CD4-positive, CD25-positive, alpha-beta regulatory T cell (primary cell): ENCODE results near the gene PYCARD. TPM values are rescaled to one million over a fixed set of nuclear protein-coding genes. Genes with fewer than 3 reads are reported as not detected.

ENCODE experiments used
- ATAC-seq, 2 donors: fragments of 150-1000 bp; cut with Tn5 transposase; one replicate each; pipeline ENCODE4 v1.10.0; 2021; ENCODE audit warnings: low read depth in 2 of 2, moderate number of reproducible peaks in 2 of 2, moderate library complexity in 1 of 2
- DNase-seq, 3 donors: peaks; one replicate each; pipeline versions ENCODE4 v3.0.0 to v3.0.0-alpha.2; 2012 to 2022; ENCODE audit warnings: mixed read lengths in 1 of 3
- H3K27ac ChIP-seq: one replicate; pipeline ENCODE4 v1.7.0; 2013; ENCODE audit warnings: mild to moderate bottlenecking, low read length; ENCODE audit not compliant: insufficient read depth, poor library complexity, severe bottlenecking
- H3K27me3 ChIP-seq: one replicate; pipeline ENCODE4 v1.7.0; 2013; ENCODE audit warnings: low read length; ENCODE audit not compliant: control insufficient read depth, insufficient read depth
- H3K36me3 ChIP-seq: one replicate; pipeline ENCODE4 v1.7.0; 2013; ENCODE audit warnings: mild to moderate bottlenecking, low read length, moderate library complexity; ENCODE audit not compliant: control insufficient read depth, insufficient read depth
- H3K4me1 ChIP-seq: 2 replicates; pipeline ENCODE4 v1.7.0; 2013; ENCODE audit warnings: mild to moderate bottlenecking, low read length; ENCODE audit not compliant: insufficient read depth, control insufficient read depth, poor library complexity, severe bottlenecking
- H3K4me3 ChIP-seq: one replicate; pipeline ENCODE4 v1.7.0; 2013; ENCODE audit warnings: low read depth, mild to moderate bottlenecking, low read length, moderate library complexity
- H3K9me3 ChIP-seq, 2 experiments: 1 replicate in 1 of 2; 2 replicates in 1 of 2; pipeline ENCODE4 v1.7.0; 2013; ENCODE audit warnings: low read length in 2 of 2, mild to moderate bottlenecking in 1 of 2, moderate library complexity in 1 of 2; ENCODE audit not compliant: control insufficient read depth in 2 of 2
- H3K27ac Mint-ChIP-seq, 3 donors: one replicate each; pipeline ENCODE4 v1.8.0; 2020 to 2022; ENCODE audit warnings: mild to moderate bottlenecking in 3 of 3, mixed read lengths in 3 of 3, moderate library complexity in 2 of 3
- H3K27me3 Mint-ChIP-seq: one replicate; pipeline ENCODE4 v1.8.0; 2022; ENCODE audit warnings: mild to moderate bottlenecking, mixed read lengths
- H3K36me3 Mint-ChIP-seq: one replicate; pipeline ENCODE4 v1.8.0; 2020; ENCODE audit warnings: mixed read lengths
- H3K4me1 Mint-ChIP-seq, 4 donors: one replicate each; pipeline ENCODE4 v1.8.0; 2020 to 2022; ENCODE audit warnings: mixed read lengths in 4 of 4, mild to moderate bottlenecking in 1 of 4
- H3K4me3 Mint-ChIP-seq, 4 donors: one replicate each; pipeline ENCODE4 v1.8.0; 2020 to 2022; ENCODE audit warnings: mild to moderate bottlenecking in 4 of 4, mixed read lengths in 4 of 4, moderate library complexity in 3 of 4
- H3K9me3 Mint-ChIP-seq, 7 donors: one replicate each; pipeline ENCODE4 v1.8.0; 2020 to 2022; ENCODE audit warnings: mixed read lengths in 7 of 7, mild to moderate bottlenecking in 3 of 7, moderate library complexity in 2 of 7
- polyA plus RNA-seq, 4 donors: library from polyadenylated mRNA; unstranded; fragments of 300-500 nt; fragmentation: Illumina TruSeq; gene quantifications; one replicate each; pipeline ENCODE4 v1.2.3, GENCODE V29; 2021
- total RNA-seq: library from RNA; stranded (reverse); gene quantifications from one replicate; pipeline ENCODE4 v1.2.3, GENCODE V29; 2022

PYCARD gene
- total and polyA plus RNA-seq, 5 donors from 2014 or later: 25.0 to 82.9 (median 67.0) TPM

DNA sequence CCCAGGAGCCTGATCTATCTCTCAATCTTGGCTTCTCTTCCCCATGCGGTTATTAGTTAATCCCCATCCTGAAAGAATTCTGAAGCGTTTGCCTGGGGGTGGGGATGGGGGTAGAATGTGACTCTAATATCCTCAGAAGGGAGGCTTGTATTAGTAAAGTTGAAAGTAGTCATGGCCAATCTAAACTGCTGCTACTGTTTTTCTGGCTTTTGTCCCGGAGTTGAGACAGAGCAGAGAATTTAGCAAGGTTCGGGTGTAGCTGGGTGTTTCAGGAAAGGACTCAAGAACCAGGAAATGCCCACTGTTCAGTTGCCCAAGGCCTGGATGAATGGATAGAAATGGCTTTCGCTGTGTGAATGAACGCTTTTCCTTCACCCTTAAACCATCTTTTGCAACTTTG lies 39.6 kb upstream of the PYCARD start:
- no peaks in the 10 kb centered on the region for H3K4me1 ChIP-seq
- no peaks in the 10 kb centered on the region for H3K9me3 ChIP-seq
- no peaks in the 10 kb centered on the region for H3K27me3 ChIP-seq
- Mint-ChIP-seq H3K4me1 (peaks cover 0 to 2% (median 0%) of the 10 kb centered on the region in 4 donors), H3K27me3 (peaks cover 6% of the 10 kb centered on the region), H3K36me3 (no peaks in the 10 kb centered on the region), H3K9me3 (no peaks in the 10 kb centered on the region), H3K4me3 (no peak overlapping the region), H3K27ac (no peak overlapping the region)
- H3K4me3 ChIP-seq: no peak overlapping the region
- DNase-seq (no peak), ATAC-seq (no peak)
- H3K27ac ChIP-seq: no peak overlapping the region
- no peaks in the 10 kb centered on the region for H3K36me3 ChIP-seq

DNA sequence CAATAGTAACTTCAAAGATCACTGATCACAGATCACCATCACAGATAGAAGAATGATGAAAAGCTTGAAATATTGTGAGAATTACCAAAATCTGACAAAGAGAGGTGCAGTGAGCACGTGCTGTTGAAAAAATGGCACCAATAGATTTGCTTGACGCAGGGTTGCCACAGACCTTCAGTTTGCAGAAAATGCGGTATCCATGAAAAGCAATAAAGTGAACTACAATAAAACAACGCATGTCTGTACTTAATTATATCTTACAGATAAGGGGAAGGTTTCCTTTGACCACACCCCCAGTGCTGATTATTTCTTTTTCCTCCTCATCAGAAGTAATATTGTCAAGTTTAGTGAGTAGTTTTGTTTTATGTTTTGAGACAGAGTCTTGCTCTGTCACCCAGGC lies 35.5 kb upstream of the PYCARD start:
- Mint-ChIP-seq H3K9me3 (peaks cover 0 to 9% (median 0%) of the 10 kb centered on the region in 7 donors), H3K4me3 (no peak overlapping the region), H3K27me3 (no peaks in the 10 kb centered on the region), H3K4me1 (peaks cover 0 to 4% (median 1%) of the 10 kb centered on the region in 4 donors), H3K36me3 (no peaks in the 10 kb centered on the region), H3K27ac (no peak overlapping the region)
- H3K27me3 ChIP-seq: no peaks in the 10 kb centered on the region
- no peaks in the 10 kb centered on the region for H3K4me1 ChIP-seq
- no peaks in the 10 kb centered on the region for H3K36me3 ChIP-seq
- ATAC-seq (no peak), DNase-seq (no peak)
- no peaks in the 10 kb centered on the region for H3K9me3 ChIP-seq
- no peak overlapping the region for H3K27ac ChIP-seq
- no peak overlapping the region for H3K4me3 ChIP-seq

GRCh38 chr16:31229501-31229900 lies 26.9 kb upstream of the PYCARD start:
- Histone ChIP-seq H3K4me1 (no peaks in the 10 kb centered on the region), H3K27ac (no peak overlapping the region), H3K4me3 (no peak overlapping the region), H3K36me3 (no peaks in the 10 kb centered on the region), H3K27me3 (no peaks in the 10 kb centered on the region), H3K9me3 (no peaks in the 10 kb centered on the region)
- Mint-ChIP-seq H3K27ac (no peak overlapping the region), H3K36me3 (no peaks in the 10 kb centered on the region), H3K4me3 (peak overlapping the region in 1 of 4 donors; percentile 63), H3K4me1 (no peaks in the 10 kb centered on the region), H3K9me3 (peaks cover 0 to 4% (median 0%) of the 10 kb centered on the region in 7 donors), H3K27me3 (peaks cover 4% of the 10 kb centered on the region)
- ATAC-seq: no peak
- no peak for DNase-seq

- Mint-ChIP-seq H3K4me3 (no peak overlapping the region), H3K27me3 (peaks cover 4% of the 10 kb centered on the region), H3K36me3 (no peaks in the 10 kb centered on the region), H3K27ac (no peak overlapping the region), H3K4me1 (no peaks in the 10 kb centered on the region), H3K9me3 (peaks cover 0 to 2% (median 0%) of the 10 kb centered on the region in 7 donors)
- H3K9me3 ChIP-seq: no peaks in the 10 kb centered on the region
- no peak for ATAC-seq
- H3K27me3 ChIP-seq: no peaks in the 10 kb centered on the region
- no peak overlapping the region for H3K27ac ChIP-seq
- H3K36me3 ChIP-seq: no peaks in the 10 kb centered on the region
- no peaks in the 10 kb centered on the region for H3K4me1 ChIP-seq
- H3K4me3 ChIP-seq: no peak overlapping the region
- no peak for DNase-seq
Measured at GRCh38 chr16:31228206-31228605, 25.6 kb upstream of the PYCARD start.

DNA sequence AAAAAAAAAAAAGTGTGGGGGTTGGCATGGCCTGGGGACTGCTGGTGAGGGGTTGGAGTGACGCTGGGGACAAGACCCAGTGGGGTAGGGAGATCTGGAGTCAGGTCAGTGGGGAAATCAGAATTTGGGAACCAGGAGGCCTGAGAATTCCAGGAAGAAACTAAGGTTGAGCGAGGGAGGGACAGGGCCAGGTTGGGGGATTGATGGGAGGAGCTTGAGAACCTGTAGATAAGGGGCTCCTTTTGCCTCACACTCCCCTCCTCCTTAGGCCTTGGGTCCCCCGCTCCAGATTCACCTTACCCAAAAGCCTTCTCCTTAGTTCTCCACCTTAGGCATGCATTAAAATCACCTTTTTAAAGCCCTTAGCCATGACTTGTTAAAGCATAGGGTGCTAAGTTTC lies 22.6 kb upstream of the PYCARD start:
- DNase-seq: no peak
- H3K4me1 ChIP-seq: no peaks in the 10 kb centered on the region
- peaks cover 0 to 2% (median 0%) of the 10 kb centered on the region in 7 donors for H3K9me3 Mint-ChIP-seq

GRCh38 chr16:31224092-31224955 lies 21.8 kb upstream of the PYCARD start:
- Histone ChIP-seq H3K4me1 (no peaks in the 10 kb centered on the region), H3K27me3 (no peaks in the 10 kb centered on the region), H3K27ac (no peak overlapping the region), H3K36me3 (no peaks in the 10 kb centered on the region), H3K9me3 (no peaks in the 10 kb centered on the region), H3K4me3 (no peak overlapping the region)
- no peak for ATAC-seq
- H3K27ac Mint-ChIP-seq: no peak overlapping the region
- no peak overlapping the region for H3K4me3 Mint-ChIP-seq
- H3K36me3 Mint-ChIP-seq: no peaks in the 10 kb centered on the region
- peaks cover 0 to 2% (median 0%) of the 10 kb centered on the region in 7 donors for H3K9me3 Mint-ChIP-seq
- DNase-seq: no peak
- H3K4me1 Mint-ChIP-seq: no peaks in the 10 kb centered on the region
- H3K27me3 Mint-ChIP-seq: peaks cover 16% of the 10 kb centered on the region

More for the DNA sequence above, 22.6 kb upstream of the PYCARD start:
- Histone ChIP-seq H3K27ac (no peak overlapping the region), H3K9me3 (no peaks in the 10 kb centered on the region), H3K27me3 (no peaks in the 10 kb centered on the region), H3K4me3 (no peak overlapping the region), H3K36me3 (no peaks in the 10 kb centered on the region)
- Mint-ChIP-seq H3K4me1 (no peaks in the 10 kb centered on the region), H3K36me3 (no peaks in the 10 kb centered on the region), H3K27me3 (peaks cover 10% of the 10 kb centered on the region), H3K27ac (no peak overlapping the region), H3K4me3 (no peak overlapping the region)
- no peak for ATAC-seq

DNA sequence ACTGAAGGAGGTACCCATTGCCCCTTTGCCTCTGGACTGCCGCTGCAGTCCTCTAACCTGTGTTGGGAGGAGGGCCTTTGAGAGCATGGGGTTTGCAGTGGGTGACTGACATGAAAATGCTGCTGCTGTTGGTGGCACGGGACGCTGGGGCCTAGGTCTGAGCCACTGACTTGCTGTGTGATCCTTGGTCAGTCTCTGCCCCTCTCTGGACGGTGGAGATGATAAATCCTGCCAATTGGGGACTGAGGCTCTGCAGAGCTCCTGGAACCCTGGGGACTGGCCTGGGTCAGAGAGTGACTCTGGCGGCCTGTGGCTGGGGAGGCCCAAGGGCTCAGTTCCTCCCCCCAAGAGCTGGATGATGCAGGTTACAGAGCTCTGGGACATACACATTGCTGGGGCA lies 20.5 kb upstream of the PYCARD start:
- peaks cover 29% of the 10 kb centered on the region for H3K27me3 Mint-ChIP-seq
- ATAC-seq (no peak), DNase-seq (no peak)
- H3K4me1 ChIP-seq: no peaks in the 10 kb centered on the region
- H3K4me1 Mint-ChIP-seq: no peaks in the 10 kb centered on the region
- H3K27ac ChIP-seq: no peak overlapping the region
- no peak overlapping the region for H3K27ac Mint-ChIP-seq
- no peaks in the 10 kb centered on the region for H3K9me3 ChIP-seq
- no peaks in the 10 kb centered on the region for H3K36me3 Mint-ChIP-seq
- no peaks in the 10 kb centered on the region for H3K27me3 ChIP-seq
- H3K4me3 Mint-ChIP-seq: no peak overlapping the region
- no peaks in the 10 kb centered on the region for H3K36me3 ChIP-seq
- H3K9me3 Mint-ChIP-seq: peaks cover 0 to 2% (median 0%) of the 10 kb centered on the region in 7 donors
- no peak overlapping the region for H3K4me3 ChIP-seq
